Epidermal melanocyte (primary cell): ENCODE measurements around the gene THG1L.
"Not testable (repeated sequence)": the region's sequence is repeated elsewhere in the genome, so short reads cannot be mapped to it uniquely, and the experiment has no call there.

Experiments
- DNase-seq: peaks from one replicate; pipeline ENCODE4 v3.0.0; 2011; ENCODE audit warnings: low spot score; ENCODE audit not compliant: insufficient read length

The THG1L gene

DNA sequence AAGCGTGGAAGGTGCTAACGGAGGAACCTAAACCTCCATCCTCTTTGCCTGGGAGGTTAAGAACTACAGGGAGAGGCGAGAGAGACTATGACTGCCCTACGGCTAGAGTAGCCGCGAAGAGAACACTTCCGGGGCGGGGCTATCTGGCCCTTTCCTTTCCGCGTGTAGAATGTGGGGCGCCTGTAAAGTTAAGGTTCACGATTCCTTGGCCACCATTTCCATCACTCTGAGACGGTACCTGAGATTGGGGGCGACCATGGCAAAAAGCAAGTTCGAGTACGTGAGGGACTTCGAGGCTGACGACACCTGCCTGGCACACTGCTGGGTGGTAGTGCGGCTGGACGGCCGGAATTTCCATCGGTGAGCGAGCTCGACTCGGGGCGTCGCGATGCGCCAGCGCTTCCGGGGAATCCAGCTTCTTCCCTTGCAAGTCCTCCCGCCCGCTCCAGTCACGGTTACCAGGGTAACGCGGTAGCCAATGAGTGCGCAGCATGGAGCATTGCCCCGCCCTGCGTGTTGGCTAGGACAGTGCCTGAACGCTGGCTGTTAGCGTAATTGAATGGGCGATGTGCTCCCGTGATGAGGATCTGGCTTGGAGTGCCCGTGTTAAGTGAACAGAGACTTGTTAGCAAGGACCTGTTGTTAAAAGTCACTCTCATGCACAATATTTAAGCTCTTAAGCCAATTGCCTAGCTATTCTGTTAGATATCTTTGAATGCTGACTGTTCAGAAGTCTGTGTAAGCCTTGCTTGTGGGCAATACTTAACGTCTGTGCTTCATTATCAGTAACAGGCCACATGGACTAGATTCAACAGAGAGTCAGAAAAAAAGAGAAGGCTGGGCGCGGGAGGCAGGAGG is at the start of gene THG1L:
Gene THG1L (plus strand): TSS at position 149 of the 858 bp plus-strand sequence. CDS start 21 bp downstream, at position 170.
- DNase-seq: peak; percentile 97

DNA sequence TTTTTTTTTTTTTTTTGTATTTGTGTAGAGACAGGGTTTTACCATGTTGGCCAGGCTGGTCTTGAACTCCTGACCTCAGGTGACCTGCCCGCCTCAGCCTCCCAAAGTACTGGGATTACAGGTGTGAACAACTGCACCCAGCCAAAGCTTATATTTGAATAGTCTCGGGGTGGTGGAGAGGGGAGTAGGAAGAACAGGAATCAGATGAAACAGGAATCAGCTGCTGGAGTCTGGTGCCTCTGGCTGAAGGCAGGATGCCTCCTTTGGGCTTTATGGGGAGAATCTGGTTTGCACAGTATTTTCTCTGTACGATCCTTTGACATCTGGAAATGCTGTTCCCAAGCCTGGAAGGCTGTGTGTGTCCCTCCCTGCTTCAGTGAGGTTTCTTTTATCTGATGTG is 49.0 kb upstream of the THG1L start:
- DNase-seq: no peak

DNA sequence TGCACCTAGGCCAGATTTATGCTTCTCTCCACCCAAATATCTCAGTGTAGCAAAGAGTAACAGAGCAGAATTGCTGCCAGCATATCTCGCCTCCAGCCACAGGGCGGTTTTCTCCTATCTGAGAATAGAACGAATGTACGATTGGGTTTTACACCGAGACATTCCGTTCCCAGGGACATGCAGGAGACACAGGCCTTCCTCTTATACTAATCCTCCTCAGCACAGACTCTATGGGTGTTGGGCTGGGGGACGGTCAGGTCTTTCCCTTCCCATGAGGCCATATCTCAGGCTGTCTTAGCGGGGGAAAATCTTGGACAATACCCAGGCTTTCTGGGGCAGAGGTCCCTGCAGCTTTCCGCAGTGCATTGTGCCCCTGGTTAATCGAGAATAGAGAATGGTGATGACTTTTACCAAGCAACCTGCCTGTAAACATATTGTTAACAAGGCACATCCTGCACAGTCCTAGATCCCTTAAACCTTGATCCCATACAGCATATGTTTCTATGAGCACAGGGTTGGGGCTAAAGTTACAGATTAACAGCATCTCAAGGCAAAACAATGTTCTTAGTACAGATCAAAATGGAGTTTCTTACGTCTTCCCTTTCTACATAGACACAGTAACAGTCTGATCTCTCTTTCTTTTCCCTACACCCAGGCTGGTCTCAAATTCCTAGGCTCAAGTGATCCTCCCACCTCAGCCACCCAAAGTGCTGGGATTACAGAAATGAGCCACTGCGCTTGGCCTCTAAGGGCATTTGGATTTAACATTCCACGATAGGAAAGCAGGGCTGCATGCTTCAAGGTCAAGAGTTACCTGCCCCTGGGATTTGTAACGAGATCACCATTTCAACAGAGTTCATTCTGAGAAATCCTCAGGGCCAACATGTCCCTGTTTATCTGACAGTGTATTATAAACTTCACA is 44.7 kb upstream of the THG1L start:
- DNase-seq: not testable (repeated sequence)

DNA sequence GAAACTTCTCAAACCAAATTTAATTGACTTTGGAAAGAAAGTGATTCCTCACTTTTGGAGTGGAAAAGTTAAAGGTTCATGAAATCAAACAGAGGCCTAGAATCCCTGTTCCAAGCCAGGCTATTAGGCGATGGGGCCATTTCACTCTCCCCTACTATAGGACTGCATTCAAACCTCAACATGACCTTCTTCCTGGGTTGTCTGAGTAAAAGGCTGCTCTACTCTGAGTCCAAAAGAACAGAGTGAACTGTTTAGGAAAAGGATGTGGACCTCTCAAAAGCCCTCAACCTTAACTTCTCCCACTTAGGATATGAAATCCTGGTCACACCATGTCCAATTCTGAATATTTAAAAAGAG is 44.0 kb upstream of the THG1L start:
- no peak for DNase-seq

DNA sequence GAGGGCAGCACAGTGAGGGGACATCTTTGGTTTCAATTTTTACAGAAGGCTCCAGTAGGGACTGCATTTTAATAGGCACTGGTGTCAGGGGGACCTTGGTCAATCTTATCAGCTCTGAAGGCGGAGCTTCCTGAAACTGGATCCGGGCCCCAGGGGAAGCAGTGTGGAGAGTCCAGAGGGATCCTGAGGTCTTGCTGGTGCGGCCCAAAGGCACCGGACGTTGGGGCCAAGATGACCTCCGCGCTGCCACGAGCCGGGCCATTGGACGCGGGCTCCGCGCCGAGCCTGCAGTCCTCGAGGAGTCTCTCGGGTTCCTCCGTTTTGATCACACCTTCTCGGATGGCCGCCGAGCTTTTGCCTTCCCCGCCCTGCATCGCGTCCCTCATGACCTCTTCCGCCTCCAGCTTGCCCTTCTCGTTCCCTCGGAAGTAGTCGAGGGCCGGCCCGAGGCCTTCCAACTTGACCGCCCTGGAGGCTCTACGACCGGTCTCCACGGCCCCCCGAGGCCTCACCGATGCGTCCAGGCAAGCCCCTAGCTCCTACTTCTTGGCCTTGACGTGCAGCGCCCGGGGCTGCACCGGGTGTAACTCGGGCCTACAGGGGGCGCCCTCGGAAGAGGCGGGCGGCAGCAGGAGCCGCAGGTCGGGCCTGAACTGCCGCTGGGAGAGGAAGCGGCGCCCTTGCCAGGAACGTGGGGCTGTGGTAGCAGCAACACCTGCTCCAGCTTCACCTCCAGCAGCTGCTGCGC is 41.1 kb upstream of the THG1L start:
- no peak for DNase-seq

DNA sequence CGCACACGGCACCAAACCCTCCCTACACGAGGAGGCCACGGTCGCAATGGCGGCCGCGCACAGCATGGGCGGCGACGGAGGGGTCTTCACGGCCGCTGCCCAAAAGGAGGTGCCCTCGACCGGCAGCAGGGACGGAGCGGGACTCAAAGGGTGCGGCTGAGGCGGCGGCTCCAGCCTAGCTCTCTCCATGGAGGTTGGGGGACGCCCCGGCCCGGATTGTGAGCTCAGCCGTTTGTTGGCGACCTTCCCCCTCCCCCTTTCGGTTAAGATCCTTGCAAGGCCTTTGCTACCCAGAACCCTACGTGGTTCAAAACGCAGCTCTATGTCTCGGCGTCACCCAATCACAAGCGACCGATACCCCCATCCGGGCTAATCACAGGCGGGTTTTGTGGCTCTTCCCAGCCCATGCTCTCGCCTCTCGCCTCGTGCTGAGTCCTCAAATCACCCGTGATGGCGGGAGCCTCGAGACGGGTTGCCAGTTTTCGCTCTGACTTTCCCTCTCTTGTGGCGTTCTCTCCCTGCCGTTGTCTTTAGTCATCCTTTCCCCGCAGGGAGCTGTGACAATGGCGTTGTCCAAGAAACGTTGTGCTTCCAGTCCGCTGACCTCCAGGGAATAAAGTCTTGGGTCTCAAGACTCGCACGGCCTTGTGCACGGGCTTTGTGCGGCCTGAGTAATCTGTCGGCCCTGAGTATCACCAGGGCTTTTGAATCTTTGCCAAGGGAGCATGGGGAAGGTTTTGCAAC is 40.4 kb upstream of the THG1L start:
- DNase-seq: no peak

DNA sequence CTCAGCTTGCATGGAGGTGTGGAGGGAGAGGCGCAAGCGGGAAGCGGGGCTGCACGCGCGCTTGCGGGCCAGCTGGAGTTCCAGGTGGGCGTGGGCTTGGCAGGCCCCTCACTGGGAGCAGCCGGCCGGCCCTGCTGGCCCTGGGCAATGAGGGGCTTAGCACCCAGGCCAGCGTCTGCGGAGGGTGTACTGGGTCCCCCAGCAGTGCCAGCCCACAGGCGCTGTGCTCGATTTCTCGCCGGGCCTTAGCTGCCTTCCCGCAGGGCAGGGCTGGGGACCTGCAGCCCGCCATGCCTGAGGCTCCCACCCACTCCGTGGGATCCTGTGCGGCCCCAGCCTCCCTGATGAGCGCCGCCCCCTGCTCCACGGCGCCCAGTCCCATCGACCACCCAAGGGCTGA is 37.4 kb upstream of the THG1L start:
- DNase-seq: not testable (repeated sequence)

DNA sequence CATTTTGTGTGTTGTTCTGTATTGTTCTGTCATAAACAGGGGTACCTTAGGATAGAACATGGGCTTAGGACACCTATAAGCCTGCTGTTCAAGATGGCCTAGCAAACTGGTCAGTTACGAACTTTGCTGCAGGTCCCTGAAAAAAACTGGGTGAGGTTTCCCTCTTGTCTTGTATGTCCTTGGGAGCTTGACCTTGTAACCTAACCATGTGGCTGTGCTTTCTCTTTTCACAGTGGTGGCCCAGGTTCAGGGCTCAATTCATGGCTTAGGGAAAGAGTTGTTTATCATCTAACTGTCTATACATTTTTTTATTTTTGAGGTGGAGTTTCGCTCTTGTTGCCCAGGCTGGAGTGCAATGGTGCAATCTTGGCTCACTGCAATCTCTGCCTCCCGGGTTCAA is 35.1 kb upstream of the THG1L start:
- DNase-seq: not testable (repeated sequence)

DNA sequence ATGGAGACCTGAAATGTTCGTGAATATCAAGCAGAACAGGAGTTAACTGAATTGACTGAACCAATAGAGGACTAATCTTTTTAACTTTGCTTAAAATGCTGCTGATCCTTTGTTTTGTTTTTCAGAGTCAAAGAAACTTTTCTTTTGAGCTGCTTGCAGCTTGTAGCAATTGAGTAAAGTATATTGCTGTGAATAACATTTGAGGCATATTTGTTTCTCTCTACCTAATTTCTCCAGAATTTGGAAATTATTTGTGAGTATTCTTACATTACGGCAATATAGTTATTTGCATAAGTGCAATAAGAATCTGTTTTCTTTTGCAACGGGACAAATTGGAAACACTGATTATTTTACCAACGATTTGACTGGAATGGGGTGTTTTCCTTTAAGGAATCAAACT is 32.5 kb upstream of the THG1L start:
- DNase-seq: not testable (repeated sequence)

DNA sequence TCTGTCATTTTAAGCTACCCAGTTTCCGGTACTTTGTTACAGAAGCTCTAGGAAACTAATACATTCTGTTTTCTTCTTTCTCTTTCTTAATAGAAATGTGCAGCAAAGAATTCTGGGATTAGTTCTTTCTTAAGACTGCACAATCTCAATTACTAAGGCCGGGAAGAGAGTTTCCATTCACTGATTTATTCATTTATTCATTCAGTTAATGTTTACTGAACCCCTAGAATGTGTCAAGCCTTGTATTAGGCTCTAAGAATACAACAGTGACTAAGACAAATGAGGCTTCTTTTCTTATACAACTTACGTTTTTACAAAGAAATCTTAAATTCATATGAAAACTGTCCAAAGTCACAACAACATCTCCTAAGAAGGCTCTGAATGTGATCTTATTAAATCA is 27.5 kb upstream of the THG1L start:
- no peak for DNase-seq

DNA sequence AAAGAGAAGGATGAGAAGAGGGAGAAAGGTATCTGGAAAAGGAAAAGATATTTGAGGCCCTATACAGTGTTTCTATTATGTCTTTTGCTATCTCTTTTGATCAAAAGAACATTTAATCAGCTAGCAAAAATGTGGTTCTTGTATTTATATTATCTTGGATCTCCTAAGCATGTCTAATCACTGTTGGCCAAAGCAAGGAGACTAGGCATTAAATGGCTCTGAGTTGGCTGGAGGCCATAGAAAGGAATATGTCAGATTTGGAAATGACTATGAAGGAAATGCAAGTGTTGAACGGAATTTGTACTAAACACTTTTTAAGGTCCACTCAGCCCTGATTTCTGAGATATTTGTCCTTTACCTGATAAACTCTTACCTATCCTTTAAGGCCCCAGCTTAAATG is 22.4 kb upstream of the THG1L start:
- no peak for DNase-seq

DNA sequence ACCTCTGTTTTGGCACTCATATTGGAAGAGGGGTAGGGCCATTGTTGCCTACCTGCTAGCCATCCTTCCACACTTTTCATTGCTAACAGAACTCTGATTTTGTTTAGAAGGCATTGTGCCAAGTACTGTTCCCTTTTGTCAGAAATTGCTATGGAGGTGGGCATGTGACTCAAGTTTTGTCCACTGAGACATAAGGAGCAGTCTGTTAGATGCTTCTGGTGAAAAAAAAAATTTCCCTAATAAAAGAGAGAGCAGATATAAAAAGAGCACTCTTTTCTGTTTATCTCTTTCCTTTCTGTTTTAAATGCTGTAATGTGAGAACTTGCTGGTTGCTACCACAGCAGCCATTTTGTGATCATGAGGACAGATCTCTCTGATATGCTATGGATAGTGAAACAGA is 21.9 kb upstream of the THG1L start:
- DNase-seq: no peak

DNA sequence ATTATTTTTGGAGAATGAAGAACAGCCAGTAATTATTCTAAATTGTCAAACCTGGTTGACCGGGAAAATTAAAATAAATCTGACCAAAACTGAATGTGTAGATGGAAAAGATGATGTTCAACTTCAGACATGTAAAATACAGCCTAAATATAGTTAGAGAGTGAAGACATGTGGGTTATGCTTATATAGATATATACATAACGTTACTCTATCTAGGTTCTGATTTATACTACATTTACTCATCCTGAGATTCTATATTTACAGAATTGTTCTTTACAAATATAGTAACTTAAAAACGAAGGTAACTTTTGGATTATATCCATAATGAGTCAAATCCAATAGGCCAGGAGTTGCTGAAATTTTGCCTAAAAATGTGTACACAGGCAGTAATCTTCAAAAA is 20.8 kb upstream of the THG1L start:
- no peak for DNase-seq

DNA sequence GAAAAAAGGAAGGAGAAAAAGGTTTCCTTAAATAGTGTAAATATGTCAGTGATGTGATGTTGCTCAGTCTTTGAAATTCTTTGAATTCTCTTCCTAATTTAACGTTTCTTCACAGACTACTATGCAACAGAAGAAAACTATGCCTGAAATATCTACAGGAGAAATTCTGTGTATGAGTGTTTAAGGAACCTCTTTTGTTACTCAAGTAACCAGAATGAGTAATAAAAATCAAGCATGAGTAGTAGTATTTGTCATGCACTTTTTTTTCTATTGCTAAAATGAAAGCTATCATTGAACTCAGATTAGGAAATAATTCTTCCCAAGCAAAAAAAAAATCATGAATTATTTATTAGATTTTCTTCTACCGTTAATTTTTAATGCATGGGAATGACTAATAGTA is 20.3 kb upstream of the THG1L start:
- DNase-seq: no peak

DNA sequence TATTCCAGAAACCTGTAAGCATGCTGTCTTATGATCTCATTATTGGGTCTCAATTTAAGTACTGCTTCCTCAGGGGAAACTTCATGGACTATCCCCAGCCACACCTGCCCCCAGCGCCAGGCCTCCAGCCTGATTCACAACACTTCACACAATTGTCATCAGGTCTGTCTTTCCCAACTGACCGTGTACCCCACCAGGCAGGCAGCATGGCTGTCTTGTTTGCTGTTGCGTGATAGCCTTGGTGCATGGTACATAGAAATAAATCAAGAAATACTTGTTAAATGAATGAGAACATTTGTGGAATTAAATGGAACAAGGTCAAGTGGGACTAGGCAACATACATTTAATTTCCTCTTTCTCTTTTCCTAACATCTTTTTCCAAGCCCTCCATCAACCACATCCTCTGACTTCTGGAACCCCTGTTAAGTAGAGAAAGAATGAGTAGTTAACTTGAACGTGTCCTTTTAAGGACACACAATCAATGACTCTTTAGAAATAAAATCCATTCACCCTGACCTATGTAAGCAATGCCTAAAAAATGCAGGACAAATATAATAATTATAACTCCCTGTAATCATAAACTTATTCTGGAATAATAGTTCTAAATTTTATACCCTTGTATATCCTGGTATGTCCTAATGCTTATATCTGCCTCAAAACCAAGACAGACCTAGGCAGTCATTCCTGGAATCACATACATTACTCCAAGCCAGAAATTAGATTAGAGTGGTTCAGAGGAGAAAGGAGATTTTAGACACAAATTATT is 17.2 kb upstream of the THG1L start:
- no peak for DNase-seq

DNA sequence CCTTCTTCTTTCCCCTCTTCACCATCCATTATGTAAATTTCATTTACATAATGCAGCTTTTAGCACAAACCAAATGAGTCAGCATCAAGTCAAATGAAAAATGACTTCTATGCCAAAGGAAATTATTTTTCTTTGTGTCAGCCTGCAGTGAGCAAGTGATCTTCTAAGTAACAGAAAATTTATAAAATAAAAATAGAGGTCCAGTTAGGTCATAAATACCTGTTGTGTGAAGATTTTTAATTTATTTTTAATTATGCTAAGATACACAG is 16.7 kb upstream of the THG1L start:
- DNase-seq: no peak

DNA sequence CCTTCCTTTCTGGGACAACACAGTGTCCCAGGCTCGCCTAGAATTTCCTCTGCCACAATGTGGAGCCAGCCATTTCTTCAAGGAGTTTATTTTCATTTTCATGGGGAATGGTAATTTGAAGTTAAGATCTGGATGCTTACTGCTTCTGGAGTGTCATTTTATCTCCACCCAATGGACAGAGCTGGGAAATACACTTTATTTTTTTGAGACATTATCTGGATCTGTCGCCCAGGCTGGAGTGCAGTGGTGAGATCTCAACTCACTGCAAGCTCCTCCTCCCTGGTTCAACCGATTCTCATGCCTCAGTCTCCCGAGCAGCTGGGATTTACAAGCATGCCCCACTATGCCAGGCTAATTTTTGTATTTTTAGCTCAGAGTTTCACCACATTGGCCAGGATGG is 12.7 kb upstream of the THG1L start:
- DNase-seq: peak; percentile 51

DNA sequence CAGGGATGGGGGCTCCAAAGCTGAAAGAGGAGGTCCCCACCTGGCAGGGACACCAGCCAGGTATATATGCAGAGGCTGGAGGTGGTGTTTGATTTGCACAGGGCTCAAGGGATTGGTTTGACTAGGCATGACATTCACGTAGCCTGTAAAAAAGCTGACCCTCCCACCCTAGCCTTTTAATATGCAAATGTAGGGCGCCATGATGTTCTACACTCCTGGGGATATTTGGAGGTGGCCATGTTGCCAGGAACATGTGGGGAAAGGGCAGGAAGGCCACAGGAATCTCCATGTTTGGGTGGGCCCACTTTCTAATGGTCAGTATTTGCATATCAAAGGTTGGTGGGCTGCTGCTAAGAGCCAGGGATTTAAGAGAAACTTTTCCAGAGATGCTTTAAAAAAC is 12.0 kb upstream of the THG1L start:
- DNase-seq: no peak

DNA sequence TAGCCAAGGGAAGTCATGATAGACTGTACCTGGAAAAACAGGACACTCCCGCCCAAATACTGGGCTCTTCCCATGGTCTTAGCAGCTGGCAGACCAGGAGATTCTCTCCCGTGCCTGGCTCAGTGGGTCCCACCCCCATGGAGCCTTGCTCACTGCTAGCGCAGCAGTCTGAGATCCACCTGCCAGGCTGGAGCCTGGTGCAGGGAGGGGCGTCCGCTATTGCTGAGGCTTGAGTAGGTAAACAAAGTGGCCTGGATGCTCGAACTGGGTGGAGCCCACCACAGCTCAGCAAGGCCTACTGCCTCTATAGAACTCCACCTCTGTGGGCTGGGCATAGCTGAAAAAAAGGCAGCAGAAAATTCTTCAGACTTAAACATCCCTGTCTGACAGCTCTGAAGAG is 10.1 kb upstream of the THG1L start:
- no peak for DNase-seq

DNA sequence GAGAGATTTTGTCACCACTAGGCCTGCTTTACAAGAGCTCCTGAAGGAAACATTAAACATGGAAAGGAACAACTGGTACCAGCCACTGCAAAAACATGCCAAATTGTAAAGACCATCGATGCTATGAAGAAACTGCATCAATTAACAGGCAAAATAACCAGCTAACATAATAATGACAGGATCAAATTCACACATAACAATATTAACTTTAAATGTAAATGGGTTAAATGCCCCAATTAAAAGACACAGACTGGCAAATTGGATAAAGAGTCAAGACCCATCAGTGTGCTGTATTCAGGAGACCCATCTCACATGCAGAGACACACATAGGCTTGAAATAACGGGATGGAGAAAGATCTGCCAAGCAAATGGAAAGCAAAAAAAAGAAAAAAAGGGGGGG is 8.3 kb upstream of the THG1L start:
- not testable (repeated sequence) for DNase-seq

DNA sequence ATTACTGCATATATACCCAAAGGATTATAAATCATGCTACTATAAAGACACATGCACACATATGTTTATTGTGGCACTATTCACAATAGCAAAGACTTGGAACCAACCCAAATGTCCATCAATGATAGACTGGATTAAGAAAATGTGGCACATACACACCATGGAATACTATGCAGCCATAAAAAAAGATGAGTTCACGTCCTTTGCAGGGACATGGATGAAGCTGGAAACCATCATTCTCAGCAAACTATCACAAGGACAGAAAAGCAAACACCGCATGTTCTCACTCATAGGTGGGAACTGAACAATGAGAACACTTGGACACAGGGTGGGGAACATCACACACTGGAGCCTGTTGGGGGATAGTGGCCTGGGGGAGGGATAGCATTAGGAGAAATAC is 4.6 kb upstream of the THG1L start:
- not testable (repeated sequence) for DNase-seq
